Sigmoid colon (tissue), 7 donors: ENCODE data around the gene MET. TPM values are rescaled to one million over a fixed set of nuclear protein-coding genes. Genes with fewer than 3 reads are reported as not detected.
A peak's percentile ranks its signal among the peaks of the same experiment; 100 is the strongest.

Experiments
- DNase-seq: peaks from one replicate; pipeline ENCODE4 v3.0.0-alpha.2; 2019
- H3K27ac ChIP-seq, 4 donors: fragments of 200-600 bp; sonication (generic); one replicate each; pipeline ENCODE4 v1.5.1; 2016 to 2019; ENCODE audit warnings: mild to moderate bottlenecking in 1 of 4
- H3K27me3 ChIP-seq, 3 donors: fragments of 200-600 bp; sonication (generic); one replicate each; pipeline ENCODE4 v1.5.1; 2019; ENCODE audit warnings: mild to moderate bottlenecking in 1 of 3
- H3K36me3 ChIP-seq, 4 donors: fragments of 200-600 bp; sonication (generic); one replicate each; pipeline ENCODE4 v1.5.1; 2016 to 2019
- H3K4me1 ChIP-seq, 4 donors: fragments of 200-600 bp; sonication (generic); one replicate each; pipeline ENCODE4 v1.5.1; 2017 to 2019
- H3K4me3 ChIP-seq, 4 donors: fragments of 200-600 bp; sonication (generic); one replicate each; pipeline ENCODE4 v1.5.1; 2017 to 2019; ENCODE audit warnings: mild to moderate bottlenecking in 2 of 4, moderate library complexity in 1 of 4
- H3K9me3 ChIP-seq, 4 donors: fragments of 200-600 bp in 3 of 4; sonication (generic) in 3 of 4; one replicate each; pipeline versions ENCODE4 v1.5.1 to v1.6.1; 2013 to 2019
- EP300 ChIP-seq, 4 donors: sonication (generic); formaldehyde crosslinking; IDR thresholded peaks; one replicate each; pipeline ENCODE4 v1.6.1; 2017; ENCODE audit warnings: antibody characterized with exemption in 4 of 4
- POLR2A ChIP-seq, 2 donors: fragments of 450-650 bp; IDR thresholded peaks; one replicate each; pipeline ENCODE4 v1.6.1; 2016; ENCODE audit warnings: antibody characterized with exemption in 2 of 2, mild to moderate bottlenecking in 2 of 2, moderate library complexity in 2 of 2
- POLR2AphosphoS5 ChIP-seq, 4 donors: sonication (generic); formaldehyde crosslinking; IDR thresholded peaks; one replicate each; pipeline ENCODE4 v1.6.1; 2017; ENCODE audit warnings: antibody characterized with exemption in 4 of 4
- WGBS, 2 donors: extraction: QIAGEN DNeasy Blood & Tissue Kit; methylation state at CpG; one replicate each; pipeline ENCODE4 v1.1.7; 2013; 5-methylcytosine and 5-hydroxymethylcytosine counted together
- intact Hi-C: fragments of 100-400 bp; cut with DNase I; formaldehyde crosslinking; loops from one replicate; pipeline ENCODE4 v1.15.1; 2023
- polyA plus RNA-seq, 3 donors: library from polyadenylated mRNA; stranded (reverse); fragments of 200-250 nt; gene quantifications; one replicate each; pipeline ENCODE4 v1.2.3, GENCODE V29; 2013
- total RNA-seq, 4 donors: library from RNA; depleted of rRNA; stranded (reverse); fragments of >200 nt; gene quantifications; one replicate each; pipeline ENCODE4 v1.1.0, GENCODE V29; 2016
- TF ChIP-seq, protein P1 (sequence below), 4 experiments: fragments of 450-650 bp in 3 of 4; fragments of 200-600 bp in 1 of 4; IDR thresholded peaks; one replicate each; pipeline ENCODE4 v1.5.1; 2016 to 2019; ENCODE audit warnings: antibody characterized with exemption in 4 of 4, mild to moderate bottlenecking in 3 of 4, moderate library complexity in 2 of 4
- donor health status: healthy with polysubstance abuse.
- donor health status: Bipolar disorder and iron deficiency.
- donor health status: healthy.

MET gene
- total and polyA plus RNA-seq, 7 donors = 1.2 to 21.6 (median 15.9) TPM

DNA sequence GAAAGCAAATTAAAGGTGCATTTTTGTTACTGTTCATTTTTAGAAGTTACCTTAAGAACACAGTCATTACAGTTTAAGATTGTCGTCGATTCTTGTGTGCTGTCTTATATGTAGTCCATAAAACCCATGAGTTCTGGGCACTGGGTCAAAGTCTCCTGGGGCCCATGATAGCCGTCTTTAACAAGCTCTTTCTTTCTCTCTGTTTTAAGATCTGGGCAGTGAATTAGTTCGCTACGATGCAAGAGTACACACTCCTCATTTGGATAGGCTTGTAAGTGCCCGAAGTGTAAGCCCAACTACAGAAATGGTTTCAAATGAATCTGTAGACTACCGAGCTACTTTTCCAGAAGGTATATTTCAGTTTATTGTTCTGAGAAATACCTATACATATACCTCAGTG, 99.6 kb downstream of the MET start:
- Histone ChIP-seq H3K27me3 (no peaks in the 10 kb centered on the region), H3K4me1 (peaks cover 0 to 46% (median 31%) of the 10 kb centered on the region in 4 donors), H3K36me3 (no peaks in the 10 kb centered on the region), H3K4me3 (no peak overlapping the region), H3K27ac (peak overlapping the region in 3 of 4 donors; percentile 8 to 68 (median 59)), H3K9me3 (no peaks in the 10 kb centered on the region)
- no peak for DNase-seq
- TF ChIP-seq EP300 (IDR thresholded peaks at IDR 0.05) = no peak
- WGBS, 2 donors = 21 to 71% methylated on average over 7 of the region's 7 CpGs
- intact Hi-C loops = no loop called here

DNA sequence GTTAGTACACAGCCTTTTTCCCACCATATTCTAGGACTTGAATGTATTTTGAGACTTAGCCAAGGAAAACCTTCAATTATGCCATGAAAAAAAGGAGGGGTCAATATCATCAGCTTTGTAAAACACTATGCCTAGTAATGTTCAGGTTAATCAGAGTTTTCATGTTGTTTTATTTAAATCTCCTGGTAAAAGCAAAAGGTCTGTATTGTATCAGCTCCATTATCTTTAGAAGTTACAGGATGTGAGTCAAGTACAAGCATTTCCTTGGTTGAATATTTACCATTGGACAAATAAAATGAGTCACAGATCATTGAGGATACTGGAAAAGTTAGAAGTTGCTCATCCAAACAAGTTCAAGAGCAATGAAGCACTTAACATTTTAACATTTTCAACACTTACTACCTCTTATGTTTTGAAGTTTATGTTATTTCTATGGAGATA, 100.4 kb downstream of the MET start:
- Histone ChIP-seq H3K36me3 (no peaks in the 10 kb centered on the region), H3K27me3 (no peaks in the 10 kb centered on the region), H3K4me1 (peaks cover 0 to 54% (median 37%) of the 10 kb centered on the region in 4 donors), H3K4me3 (no peak overlapping the region), H3K9me3 (no peaks in the 10 kb centered on the region), H3K27ac (peak overlapping the region in 3 of 4 donors; percentile 8 to 68 (median 59))
- no peak for TF ChIP-seq POLR2A (IDR thresholded peaks at IDR 0.05)
- no peak for TF ChIP-seq POLR2AphosphoS5 (IDR thresholded peaks at IDR 0.05)
- no peak for TF ChIP-seq EP300 (IDR thresholded peaks at IDR 0.05)
- TF ChIP-seq, protein P1, sequence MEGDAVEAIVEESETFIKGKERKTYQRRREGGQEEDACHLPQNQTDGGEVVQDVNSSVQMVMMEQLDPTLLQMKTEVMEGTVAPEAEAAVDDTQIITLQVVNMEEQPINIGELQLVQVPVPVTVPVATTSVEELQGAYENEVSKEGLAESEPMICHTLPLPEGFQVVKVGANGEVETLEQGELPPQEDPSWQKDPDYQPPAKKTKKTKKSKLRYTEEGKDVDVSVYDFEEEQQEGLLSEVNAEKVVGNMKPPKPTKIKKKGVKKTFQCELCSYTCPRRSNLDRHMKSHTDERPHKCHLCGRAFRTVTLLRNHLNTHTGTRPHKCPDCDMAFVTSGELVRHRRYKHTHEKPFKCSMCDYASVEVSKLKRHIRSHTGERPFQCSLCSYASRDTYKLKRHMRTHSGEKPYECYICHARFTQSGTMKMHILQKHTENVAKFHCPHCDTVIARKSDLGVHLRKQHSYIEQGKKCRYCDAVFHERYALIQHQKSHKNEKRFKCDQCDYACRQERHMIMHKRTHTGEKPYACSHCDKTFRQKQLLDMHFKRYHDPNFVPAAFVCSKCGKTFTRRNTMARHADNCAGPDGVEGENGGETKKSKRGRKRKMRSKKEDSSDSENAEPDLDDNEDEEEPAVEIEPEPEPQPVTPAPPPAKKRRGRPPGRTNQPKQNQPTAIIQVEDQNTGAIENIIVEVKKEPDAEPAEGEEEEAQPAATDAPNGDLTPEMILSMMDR (IDR thresholded peaks at IDR 0.05) = no peak
- intact Hi-C loops = no loop called here
- DNase-seq = no peak

DNA sequence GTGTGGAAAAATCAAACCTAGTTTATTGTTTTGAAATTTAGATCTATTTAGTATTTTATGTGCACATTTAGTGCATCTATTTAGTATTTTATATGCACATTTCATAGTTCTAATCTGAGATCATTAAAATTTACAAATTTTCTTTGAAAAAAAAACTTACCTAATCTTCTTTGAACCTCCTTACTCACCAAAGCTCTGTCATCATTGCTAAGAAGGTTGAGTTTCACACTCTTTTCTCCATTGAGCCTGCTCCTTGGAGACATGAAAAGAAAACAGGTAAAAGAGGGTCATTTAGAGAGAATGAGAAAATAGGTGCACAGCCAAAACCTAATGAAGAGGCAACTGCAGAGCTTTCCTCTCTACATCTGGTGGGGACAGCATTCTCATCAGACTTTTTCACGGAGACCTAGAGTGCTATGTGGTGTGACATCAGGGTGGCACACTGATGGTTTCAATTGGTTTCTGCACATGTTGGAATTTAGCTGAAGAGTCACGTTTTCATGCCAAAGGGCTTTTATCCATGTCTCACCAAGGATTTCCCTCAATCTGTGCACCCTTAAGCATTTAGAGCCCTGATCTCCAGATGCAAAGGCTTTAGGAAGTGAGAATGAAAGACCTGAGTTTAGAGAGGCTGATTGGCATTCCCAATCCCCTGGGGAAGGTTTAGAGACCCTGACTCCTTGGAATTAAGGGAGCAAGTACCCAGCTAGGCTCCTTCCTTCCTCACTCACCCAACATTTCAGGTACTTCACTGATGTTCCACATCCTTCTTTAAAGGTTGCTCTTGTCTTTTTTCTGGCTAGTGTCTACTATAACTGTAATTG, 101.1 kb downstream of the MET start:
- DNase-seq = no peak
- TF ChIP-seq POLR2AphosphoS5 (IDR thresholded peaks at IDR 0.05) = no peak
- no peak for TF ChIP-seq POLR2A (IDR thresholded peaks at IDR 0.05)
- TF ChIP-seq EP300 (IDR thresholded peaks at IDR 0.05) = no peak
- TF ChIP-seq, protein P1 (IDR thresholded peaks at IDR 0.05) = no peak
- H3K27me3 ChIP-seq = no peaks in the 10 kb centered on the region
- no peak overlapping the region for H3K27ac ChIP-seq
- H3K4me3 ChIP-seq = no peak overlapping the region
- peaks cover 0 to 61% (median 44%) of the 10 kb centered on the region in 4 donors for H3K4me1 ChIP-seq
- H3K9me3 ChIP-seq = no peaks in the 10 kb centered on the region
- 89 to 90% methylated on average over 2 of the region's 2 CpGs for WGBS, 2 donors
- intact Hi-C loops = no loop called here
- no peaks in the 10 kb centered on the region for H3K36me3 ChIP-seq

DNA sequence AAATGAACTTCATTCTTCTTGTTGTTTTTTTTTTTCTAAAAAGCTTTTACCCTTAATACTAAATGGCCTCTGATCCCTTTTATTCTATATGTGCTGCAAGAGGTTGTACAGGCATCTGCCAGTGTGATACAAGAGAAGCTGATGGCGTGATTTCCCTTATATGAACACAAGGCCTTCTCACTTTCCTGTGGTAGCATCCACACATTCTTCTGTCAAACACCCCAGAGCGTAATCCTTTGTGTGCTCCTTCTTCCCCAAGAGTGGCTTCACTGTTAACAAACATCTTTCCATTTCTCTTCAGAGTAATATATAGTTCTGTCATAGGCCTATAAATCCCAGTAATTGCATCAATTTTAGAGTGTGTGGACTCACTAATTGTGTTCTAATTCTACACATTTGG, 104.0 kb downstream of the MET start:
- intact Hi-C loops = no loop called here
- Histone ChIP-seq H3K4me1 (peaks cover 0 to 66% (median 49%) of the 10 kb centered on the region in 4 donors), H3K9me3 (no peaks in the 10 kb centered on the region), H3K36me3 (no peaks in the 10 kb centered on the region), H3K27me3 (no peaks in the 10 kb centered on the region), H3K27ac (peak overlapping the region in 3 of 4 donors; percentile 39 to 72 (median 67)), H3K4me3 (no peak overlapping the region)
- 47 to 86% methylated on average over 2 of the region's 2 CpGs for WGBS, 2 donors
- no peak for DNase-seq
- TF ChIP-seq POLR2AphosphoS5 (IDR thresholded peaks at IDR 0.05) = no peak
- no peak for TF ChIP-seq POLR2A (IDR thresholded peaks at IDR 0.05)
- TF ChIP-seq, protein P1 (IDR thresholded peaks at IDR 0.05) = no peak
- no peak for TF ChIP-seq EP300 (IDR thresholded peaks at IDR 0.05)

DNA sequence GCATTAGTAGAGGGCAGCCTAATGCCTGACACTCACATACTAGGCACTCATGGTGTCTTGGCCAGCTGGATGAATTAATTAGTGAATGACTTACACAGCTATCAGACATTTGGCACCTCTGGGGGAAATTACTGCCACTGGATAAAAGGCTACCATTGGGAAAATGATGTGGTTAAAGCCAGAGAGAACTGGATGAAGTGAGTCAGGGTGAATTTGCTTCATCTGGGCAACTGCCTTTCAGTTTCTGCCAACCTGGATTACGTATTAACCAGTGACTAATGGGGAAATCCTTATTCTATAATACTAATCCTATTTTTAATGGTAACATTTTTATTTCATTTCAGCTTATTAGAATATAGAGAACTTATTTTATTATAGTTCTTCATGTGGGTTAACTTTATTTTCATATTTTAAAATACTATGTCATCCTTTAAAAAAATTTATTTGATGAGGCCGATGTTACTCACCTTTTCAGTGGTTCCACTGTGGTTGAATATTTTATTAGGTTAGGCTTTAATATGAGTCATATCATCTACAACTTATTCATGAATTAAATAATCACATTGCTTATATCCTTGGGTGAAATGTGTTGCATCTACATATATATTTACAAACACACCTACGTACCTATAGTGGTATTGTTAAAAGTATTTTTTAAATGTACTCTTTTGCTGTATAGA, 104.8 kb downstream of the MET start:
- DNase-seq = no peak
- peaks cover 0 to 66% (median 51%) of the 10 kb centered on the region in 4 donors for H3K4me1 ChIP-seq
- no peaks in the 10 kb centered on the region for H3K27me3 ChIP-seq
- TF ChIP-seq, protein P1 (IDR thresholded peaks at IDR 0.05) = no peak
- TF ChIP-seq POLR2AphosphoS5 (IDR thresholded peaks at IDR 0.05) = peak in 2 of 4 donors; percentile 5 to 6
- H3K9me3 ChIP-seq = no peaks in the 10 kb centered on the region
- no peak overlapping the region for H3K4me3 ChIP-seq
- 78% methylated on average over 3 of the region's 3 CpGs for WGBS, 2 donors
- H3K27ac ChIP-seq = peak overlapping the region in 3 of 4 donors; percentile 39 to 72 (median 67)
- no peaks in the 10 kb centered on the region for H3K36me3 ChIP-seq
- intact Hi-C loops = no loop called here
